GM13977 (cell line): Measurements from ENCODE around the gene RGL4.
"Not testable (repeated sequence)": the region's sequence is repeated elsewhere in the genome, so short reads cannot be mapped to it uniquely, and the experiment has no call there.

Experiments
- DNase-seq: peaks from one replicate; pipeline ENCODE4 v3.0.0; 2012; ENCODE audit warnings: low spot score
- CTCF ChIP-seq: IDR thresholded peaks from 2 replicates; pipeline ENCODE4 v1.5.1; 2012; ENCODE audit warnings: mild to moderate bottlenecking, control low read depth; ENCODE audit not compliant: insufficient read depth; ENCODE audit errors: extremely low read depth, missing control alignments
- in situ Hi-C: fragments of 300-500 bp; cut with MboI; formaldehyde crosslinking; loops from one replicate; pipeline ENCODE4 v1.12.0; 2022; ENCODE audit warnings: low sequenced_read_pairs, low pct_unique_long_range_greater_than_20kb, mixed read lengths, inconsistent platforms; ENCODE audit not compliant: unreplicated experiment

The RGL4 gene

GRCh38 chr22:23675502-23676415 is 15.1 kb upstream of the RGL4 start:
- no peak for TF ChIP-seq CTCF
- in situ Hi-C loops = no loop called here
- no peak for DNase-seq

- in situ Hi-C loops, DNase-seq: not testable (repeated sequence)
Measured at GRCh38 chr22:23676841-23677700, 13.7 kb upstream of the RGL4 start.

- no peak for DNase-seq
- TF ChIP-seq CTCF = no peak
- in situ Hi-C loops = no loop called here
Measured at GRCh38 chr22:23677701-23677995, 13.2 kb upstream of the RGL4 start.

GRCh38 chr22:23678133-23678532 is 12.7 kb upstream of the RGL4 start:
- DNase-seq = no peak

GRCh38 chr22:23681026-23681809 is 9.6 kb upstream of the RGL4 start:
- in situ Hi-C loops = no loop called here
- TF ChIP-seq CTCF = no peak

More at GRCh38 chr22:23678133-23678532, 12.7 kb upstream of the RGL4 start:
- in situ Hi-C loops = no loop called here
- no peak for TF ChIP-seq CTCF

GRCh38 chr22:23682077-23682476 is 8.7 kb upstream of the RGL4 start:
- no peak for TF ChIP-seq CTCF
- in situ Hi-C loops = no loop called here
- no peak for DNase-seq

More at GRCh38 chr22:23681026-23681809, 9.6 kb upstream of the RGL4 start:
- no peak for DNase-seq
